GM21528 (cell line): ENCODE results near the gene GRIK4.
"Not testable (repeated sequence)": the region's sequence is repeated elsewhere in the genome, so short reads cannot be mapped to it uniquely, and the experiment has no call there.

Experiments used
- ATAC-seq: cut with Tn5 transposase; IDR thresholded peaks from one replicate; pipeline ENCODE4 v1.9.1; 2021; ENCODE audit warnings: mild to moderate bottlenecking, moderate library complexity; ENCODE audit not compliant: unreplicated experiment, low FRiP score

GRIK4 gene

DNA sequence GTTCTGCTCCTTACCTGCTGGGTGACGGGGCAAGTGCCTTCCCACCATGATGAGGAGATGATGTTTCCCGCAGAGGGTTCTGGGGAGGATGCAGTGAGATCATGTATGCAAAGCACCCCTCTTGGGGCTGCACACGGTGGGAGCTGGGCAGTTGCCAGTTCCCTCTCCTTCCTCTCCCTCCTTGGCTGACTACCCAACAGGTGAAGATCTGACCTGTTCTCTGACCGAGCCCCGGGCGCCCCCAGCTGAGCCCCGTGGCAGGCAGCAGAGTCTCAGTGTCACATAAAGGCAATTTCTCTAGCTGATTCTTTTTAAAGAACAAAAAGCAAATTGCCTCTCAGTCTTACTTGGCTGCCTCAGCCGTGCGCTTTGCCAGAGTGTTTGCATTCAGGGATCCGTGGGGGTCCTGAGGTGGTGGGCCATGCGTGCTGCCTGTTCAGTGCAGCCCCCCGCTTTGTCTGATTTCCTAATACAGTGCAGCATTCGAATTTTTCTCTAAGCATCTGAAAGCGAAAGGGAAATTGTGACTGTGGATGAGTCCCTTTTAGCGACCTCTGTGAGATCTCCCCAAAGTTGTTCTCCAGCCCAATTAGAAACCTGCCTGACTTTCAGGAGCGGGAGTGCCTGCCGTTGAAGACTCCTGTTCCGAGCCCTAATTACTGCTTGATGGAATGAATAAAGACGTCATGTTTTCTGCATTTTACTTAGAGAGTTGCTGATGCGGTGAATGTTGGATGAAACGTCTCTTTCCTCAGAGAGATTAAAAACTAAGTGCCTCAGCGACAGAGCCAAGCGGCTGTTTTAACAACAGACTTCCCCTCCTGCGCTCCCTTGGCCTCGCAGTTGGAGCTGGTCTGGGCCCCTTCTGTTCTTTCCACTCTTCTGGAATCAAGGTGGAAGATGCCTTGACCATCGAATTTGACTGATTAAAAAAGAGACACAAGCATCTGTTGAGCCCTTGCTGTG, 86.0 kb downstream of the GRIK4 start:
- ATAC-seq: no peak

DNA sequence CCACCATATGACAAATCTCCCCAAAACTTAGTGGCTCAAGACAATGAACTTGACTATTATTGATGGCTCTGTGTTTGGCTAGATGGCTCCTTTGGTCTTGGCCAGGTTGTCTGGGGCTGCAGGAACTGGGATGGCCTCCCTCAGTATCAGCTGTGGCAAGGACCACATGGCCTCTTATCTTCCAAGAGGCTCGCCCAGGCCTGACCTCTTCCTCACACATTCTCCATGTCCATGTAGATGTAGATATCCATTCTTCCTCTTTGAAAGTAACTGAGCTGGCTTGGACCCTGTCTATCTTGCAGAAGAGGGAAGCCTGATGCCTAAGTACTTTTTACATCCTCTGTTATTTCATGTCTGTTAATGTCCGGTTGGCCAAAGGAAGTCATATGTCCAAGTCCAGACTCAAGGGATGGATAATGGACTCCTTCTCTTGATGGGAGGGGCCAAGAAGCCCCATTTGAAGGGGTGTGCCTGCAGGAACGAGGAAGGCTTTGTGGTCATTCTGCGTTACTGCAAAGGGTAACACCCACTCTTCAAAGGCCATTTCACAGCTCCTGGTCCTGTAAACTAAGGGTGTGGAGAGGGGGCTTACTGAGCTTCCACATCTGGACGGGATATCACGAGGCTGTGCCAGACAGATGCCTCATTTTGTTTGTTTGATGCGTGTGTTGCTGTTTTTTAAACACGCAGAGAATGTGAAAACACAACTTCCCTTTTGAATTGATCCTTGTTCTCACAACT, 87.1 kb downstream of the GRIK4 start:
- no peak for ATAC-seq

DNA sequence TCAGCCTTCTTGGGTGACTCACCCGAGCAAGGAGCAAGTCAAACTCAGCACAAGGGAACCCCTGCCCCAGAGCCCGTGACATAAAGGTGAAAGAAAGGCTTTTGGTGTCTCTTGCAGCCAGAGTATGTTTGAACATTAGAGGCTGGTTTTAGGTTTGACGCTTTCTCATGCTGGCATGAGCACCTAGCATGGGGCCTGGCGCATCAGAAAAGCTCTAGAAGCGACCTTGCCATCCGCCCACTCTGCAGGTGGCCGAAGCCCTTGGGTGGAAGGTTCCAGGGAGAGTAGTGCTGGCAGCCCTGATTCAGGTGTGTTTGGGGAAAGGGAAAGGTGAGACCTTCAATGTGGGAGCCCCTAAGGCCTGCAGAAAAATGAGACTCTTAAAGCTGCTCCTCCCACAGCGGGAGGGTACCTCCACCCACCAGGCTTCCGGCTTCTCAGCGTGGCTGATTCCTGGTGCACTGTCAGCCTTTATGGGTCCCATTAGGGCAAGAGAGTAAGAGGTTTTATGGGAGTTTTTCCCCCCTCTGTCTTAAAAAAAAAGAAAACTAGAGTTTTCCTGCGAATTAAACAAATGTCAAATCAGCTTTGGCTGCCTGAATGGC, 88.4 kb downstream of the GRIK4 start:
- ATAC-seq: no peak

DNA sequence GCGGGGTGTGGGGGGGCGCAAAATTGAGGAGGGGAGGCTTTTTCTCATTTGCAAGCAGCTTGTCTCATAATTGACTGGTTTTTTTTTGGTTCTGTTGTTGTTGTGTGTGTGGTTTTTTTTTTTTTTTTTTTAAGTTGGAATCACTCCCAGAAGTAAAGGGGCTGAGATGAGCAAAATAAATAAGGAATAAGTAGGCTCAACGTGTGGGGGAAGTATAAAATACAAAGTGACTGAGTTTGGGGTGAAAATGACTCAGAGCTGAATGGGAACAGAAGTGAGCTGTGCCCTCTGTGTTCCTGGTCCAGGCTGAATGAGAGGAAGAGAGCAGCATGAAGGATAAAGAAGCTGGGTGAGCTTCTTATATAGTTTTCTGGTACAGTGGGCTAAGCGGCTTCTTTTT, 90.0 kb downstream of the GRIK4 start:
- no peak for ATAC-seq

DNA sequence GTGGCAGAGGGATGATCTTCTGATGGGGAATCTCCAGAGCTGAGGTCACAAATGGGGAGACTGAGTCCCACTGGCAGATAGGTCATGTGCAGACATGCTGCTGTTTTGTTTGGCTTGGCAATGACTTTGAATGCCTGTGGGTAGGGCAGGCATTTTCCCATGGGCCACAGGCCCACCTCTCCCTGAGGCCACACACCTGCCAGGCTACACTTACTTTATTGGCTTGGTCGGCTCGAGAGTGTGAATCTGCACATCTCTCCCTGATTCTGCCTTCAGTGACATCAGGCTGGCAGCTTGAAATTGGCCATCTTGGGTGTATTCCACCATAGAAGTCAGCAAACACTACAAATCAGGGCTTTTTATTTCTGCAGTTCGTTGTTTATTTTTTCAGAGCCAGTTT, 91.5 kb downstream of the GRIK4 start:
- no peak for ATAC-seq

DNA sequence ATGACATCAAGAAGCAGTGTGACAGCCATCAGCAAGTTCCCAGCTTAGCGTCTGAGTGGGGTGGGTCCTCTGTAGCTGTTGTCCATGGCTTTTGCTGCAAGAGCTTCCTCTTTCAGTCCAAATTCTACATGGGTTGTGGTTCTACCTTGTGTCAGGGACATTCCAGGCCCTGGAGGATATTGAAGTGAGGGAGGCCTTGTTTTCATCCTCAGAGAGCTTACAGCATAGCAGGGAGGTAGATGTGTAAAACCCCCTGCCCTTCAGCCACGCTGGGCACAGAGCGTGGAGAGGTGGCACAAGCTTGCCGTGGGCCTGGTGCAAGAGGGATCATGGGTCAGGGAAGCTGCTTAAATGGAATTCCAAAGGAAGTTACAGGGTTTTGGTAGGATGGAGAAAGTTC, 93.9 kb downstream of the GRIK4 start:
- no peak for ATAC-seq

DNA sequence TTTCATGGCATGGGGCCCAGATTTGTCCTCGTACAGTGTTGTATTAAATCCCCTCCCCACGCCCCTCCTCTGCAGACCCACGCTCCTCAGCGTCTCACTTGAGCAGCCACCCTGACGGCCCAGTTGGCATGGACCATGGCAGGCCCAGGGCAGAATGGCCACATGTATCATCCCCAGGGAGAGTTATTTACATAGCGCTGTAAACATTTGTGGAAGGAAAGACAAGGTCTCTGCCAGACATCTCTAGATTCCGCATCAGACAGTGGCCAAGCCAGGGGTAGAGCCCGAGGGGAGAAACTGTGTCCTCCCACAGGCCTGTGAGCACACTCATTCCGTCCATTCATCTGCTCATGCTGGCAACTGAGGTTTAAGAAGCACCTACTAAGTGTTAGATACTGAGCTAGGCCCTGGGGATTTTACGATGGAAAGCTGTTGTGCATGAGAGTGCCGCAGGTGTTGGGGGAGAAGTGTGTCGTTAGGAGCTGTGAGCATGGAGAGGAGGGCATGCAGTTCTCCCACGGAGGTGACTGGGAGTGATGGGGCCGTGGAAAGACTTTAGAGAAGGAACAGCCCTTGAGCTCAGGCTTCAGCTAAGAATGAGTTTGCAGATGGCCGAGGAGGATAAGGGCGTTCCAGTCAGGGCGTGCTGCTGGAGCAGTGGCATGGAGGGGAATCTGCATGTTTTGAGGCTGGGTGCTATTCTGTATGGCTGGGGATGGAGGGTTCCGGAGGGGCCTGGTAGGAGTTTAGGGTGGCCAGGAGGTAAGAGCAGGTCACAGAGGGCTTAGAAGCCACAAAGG, 94.9 kb downstream of the GRIK4 start:
- ATAC-seq: no peak

DNA sequence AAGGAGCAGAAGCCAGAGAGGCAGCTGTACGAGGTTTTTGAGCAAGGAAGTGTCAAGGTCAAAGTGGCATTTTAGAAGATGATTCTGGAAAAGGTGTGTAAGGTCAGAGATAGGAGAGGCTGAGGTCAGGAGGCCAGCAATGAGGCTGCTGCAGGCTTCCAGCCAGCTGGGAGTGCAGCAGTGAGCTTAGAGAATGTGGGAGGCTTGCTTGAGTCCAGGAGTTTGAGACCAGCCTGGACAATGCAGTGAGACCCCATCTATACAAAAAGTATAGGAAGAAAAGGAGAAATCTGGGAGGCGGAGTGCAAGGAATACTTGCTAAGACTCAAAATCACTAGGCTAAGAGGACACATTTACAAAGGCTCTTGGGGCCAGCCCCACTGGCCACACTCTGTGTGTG, 96.5 kb downstream of the GRIK4 start:
- ATAC-seq: no peak

DNA sequence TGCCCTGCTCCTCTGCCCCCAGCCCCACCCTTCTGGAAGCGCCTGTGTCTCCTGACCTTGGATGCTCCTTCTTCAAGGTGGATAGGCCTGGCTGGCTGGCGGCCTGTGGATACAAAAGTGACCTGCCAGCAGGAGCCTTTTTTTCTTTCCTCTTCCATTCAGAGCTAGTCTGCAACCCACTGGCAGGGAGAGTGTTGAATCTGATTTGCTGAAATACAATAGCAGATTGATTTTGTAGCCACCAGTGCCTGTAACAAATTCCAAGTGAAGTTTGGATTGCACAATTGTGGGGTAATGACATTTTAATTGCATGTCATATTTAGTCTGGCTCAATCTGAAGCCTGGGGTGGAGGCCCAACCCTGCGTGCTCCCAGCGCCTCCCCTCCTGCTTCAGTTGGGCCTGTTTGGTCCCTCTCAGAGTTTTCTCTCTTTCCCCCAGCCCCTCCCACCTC, 97.2 kb downstream of the GRIK4 start:
- ATAC-seq: no peak

DNA sequence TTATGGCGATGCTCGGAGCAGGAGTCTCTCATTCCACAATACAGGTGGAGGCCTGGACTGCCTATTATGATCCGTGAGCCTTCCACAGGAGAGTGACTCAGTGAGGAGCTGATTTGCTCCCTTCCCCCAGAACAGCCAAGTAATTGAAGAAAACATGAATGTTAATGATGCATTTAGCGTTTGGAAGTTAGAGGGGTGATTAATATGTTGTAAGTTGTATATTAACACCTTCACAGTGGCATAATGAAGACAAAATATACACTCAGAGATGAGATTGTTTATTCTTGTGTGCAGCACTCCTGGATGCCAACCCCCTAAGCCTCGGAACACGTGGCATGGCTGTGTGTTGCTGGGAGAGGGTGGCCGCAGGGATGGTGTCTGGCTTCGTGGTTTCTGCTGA, 98.6 kb downstream of the GRIK4 start:
- ATAC-seq: no peak

DNA sequence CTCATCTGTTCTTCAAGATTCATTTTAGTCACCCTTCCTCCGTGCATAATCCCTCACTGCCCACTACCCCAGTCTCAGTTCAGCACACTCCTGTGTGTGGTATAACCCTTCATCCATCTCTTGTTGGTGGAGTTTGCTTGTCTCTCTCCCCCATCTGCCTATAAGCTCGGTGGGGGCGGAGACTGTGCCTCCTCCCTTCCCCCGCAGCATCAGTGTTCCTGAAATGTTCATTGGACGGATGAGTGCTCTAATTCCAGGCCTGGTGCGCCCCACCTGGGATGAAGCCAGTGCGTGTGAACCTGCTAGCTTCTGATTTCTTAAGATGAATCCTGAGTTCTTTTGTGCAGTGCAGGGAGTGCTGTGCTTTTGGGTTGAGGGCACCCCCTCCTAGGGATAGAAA, 100.0 kb downstream of the GRIK4 start:
- no peak for ATAC-seq

DNA sequence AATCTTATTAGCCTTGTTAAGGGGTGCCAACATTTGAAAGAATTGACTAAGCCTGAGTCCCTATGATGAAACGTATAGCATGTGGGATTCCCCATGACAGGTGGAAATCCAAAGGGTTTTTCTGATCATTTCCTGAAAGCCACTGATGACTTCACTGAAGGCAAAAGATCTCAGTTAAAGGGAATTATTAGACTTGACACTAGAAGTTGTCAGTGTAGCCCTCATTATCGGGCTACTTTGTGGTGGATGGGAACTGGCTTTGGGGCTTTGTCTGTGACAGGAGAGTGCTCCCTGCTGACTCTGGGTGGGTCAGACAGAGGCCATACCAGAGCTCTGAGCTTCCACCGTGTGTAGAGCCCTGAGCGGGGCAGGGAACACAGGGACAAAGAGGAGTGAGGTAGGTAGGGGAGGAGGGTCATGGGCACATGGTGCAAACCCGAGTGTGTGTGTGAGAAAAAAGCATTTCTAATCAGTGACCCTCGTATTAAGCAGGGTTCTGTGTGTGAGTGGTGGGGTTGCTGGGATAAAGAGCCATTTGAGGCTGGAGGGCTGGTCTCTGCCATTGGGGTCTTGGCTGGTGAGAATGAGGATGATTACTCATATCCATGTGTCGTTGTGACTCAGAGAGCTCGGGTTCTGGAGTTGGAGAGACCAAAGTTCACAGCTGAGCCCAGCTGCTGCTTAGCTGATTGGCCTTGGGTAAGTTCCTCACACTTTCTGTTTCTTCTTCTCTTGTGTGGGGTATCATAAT, 101.1 kb downstream of the GRIK4 start:
- ATAC-seq: peak; percentile 87

DNA sequence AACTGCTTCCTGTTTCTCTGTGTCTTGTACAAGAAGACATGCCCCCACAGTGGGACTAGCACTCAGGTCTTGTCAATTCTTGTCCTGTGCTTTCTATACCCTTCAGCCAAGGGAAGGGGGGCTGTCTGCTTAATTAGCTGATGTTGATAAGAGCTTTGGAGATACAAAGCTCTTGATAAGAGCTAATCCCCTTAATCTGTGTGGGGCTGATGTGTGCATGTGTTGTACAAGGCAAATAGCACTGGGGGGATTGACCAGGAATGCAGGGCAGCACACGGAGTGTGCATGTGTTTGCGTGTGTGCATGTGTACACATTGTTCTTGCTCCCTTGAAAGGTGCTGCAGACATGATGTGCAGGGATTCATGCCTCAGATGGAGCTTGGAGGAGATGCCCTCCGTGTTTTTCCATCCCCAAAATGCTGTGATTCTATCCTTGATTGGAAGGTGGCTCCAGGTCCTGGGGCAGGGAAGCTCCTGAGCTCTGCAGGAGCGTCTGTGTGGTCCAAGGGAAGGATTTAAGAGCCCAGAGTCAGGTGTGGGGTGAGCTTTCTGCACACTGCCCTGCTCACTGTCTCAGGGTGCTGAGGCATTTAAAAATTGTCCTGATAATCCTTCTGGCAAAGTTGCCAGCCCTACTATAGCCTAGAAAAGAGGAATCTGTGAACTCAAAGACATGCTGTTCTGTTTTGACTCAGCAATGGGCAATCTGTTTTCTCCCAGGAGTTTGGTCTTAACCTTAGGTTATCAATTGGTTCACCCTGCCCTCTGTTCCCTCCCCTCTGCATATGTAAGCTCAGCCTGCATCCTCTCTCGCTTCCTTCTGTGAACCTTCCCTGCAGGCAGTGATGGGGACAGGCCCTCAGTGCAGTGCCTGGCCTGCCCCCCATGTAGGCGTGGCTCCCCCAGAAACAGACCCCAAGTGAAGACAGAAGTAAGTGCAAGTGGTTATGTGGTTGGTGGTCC, 102.0 kb downstream of the GRIK4 start:
- ATAC-seq: peak; percentile 61

DNA sequence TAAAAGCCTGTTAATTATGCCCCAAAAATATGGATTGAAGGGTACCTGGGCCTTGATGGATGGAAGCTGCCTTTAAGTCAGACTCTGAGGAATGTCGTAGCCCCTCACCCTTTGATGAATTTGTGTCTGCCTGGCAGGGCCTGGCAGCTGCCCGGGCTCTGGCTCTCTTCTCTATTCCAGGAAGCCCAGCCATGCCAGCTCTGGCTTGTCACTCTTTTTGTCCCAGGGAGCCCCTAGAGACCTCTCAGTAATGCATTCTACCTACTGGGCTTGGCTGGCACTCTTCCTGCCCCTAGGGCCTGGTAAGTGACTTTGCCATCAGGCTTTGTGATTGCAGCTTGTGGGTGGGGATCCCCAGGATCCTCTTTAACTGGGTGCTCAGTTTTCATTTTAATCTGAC, 103.8 kb downstream of the GRIK4 start:
- no peak for ATAC-seq

DNA sequence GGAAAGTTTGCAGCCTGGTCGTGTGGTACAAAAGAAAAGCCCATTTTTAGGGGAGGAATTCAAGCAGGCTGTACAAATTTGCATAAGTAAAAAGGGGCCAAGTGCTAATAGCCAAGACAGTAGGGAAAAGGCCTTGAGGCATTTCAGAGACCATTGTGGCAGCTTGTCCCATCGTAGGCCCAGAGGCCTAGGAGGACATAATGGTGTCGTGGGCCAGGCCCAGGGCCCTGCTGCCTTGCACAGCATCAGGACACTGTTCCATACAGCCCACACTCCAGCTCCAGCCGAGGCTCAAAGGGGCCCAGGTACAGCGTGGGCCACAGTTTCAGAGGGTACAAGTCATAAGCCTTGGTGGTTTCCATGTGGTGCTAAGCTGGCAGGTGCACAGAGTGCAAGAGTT, 106.9 kb downstream of the GRIK4 start:
- ATAC-seq: no peak

DNA sequence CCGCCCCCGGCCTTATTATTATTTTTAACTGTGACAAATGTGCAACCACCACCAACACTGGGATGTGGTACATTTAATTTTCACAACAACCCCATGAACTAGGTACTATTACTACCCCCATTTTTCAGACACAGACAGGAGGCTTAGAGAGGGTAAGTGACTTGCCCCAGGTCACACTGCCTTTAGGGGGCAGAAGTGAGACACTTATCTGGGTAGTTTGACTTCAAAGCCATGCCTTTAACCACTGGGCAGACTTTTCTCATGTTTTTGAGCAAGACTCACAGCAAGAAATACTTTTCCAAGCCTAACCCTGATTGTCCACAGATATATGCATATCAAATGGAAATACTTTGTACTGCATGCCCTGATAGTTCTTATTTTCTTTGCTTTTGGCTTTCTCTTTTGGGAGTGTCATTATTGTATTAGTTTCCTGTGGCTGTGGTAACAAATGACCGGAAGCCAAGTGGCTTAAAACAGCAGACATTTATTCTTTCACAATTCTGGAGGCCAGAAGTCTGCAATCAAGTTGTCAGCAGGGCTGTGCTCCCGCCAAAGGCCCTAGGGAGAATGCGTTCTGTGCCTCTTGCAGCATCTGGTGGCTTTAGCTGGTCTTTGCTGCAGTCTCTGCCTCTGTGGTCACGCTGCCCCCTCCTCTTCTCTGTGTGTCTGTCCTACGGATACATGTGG, 110.8 kb downstream of the GRIK4 start:
- ATAC-seq: no peak

DNA sequence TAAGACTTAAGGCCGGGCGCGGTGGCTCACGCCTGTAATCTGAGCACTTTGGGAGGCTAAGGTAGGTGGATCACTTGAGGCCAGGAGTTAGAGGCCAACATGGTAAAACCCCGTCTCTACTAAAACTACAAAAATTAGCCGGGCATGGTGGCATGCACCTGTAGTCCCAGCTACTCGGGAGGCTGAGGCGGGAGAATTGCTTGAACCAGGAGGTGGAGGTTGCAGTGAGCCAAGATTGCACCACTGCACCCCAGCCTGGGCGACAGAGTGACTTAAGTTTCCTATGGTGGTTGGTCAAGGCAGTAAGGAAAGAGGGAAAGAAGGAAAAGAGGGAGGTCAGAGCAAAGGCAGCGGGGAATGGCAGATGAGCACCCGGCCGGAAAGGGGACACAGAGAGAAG, 113.4 kb downstream of the GRIK4 start:
- ATAC-seq: not testable (repeated sequence)

DNA sequence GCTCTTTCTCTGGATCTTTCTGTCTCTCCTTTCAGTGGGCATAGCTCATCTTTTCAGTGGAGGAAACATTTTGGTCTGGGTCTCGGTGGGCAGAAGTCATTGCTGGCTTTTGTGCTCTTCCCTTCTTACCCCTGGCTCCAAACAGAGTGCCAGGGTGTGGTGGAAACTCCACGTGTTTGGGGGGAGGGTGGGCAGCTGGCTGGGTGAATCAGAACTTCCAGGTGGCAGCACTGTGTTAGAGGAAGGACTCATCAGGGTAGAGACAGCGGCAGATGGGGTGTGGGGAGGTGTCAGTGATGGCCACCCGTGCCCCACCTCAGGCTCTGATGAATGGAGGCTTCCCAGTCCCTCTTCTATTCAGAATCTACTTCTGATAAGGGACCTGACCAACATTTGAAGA, 114.0 kb downstream of the GRIK4 start:
- ATAC-seq: no peak
